Medulla oblongata (tissue), 1 donor: ENCODE measurements around the gene PSMC1.
"Not testable (repeated sequence)": the region's sequence is repeated elsewhere in the genome, so short reads cannot be mapped to it uniquely, and the experiment has no call there.

Source experiments
- DNase-seq: peaks from one replicate; pipeline ENCODE4 v3.0.0-alpha.2; 2015; ENCODE audit errors: extremely low spot score

PSMC1 gene

DNA sequence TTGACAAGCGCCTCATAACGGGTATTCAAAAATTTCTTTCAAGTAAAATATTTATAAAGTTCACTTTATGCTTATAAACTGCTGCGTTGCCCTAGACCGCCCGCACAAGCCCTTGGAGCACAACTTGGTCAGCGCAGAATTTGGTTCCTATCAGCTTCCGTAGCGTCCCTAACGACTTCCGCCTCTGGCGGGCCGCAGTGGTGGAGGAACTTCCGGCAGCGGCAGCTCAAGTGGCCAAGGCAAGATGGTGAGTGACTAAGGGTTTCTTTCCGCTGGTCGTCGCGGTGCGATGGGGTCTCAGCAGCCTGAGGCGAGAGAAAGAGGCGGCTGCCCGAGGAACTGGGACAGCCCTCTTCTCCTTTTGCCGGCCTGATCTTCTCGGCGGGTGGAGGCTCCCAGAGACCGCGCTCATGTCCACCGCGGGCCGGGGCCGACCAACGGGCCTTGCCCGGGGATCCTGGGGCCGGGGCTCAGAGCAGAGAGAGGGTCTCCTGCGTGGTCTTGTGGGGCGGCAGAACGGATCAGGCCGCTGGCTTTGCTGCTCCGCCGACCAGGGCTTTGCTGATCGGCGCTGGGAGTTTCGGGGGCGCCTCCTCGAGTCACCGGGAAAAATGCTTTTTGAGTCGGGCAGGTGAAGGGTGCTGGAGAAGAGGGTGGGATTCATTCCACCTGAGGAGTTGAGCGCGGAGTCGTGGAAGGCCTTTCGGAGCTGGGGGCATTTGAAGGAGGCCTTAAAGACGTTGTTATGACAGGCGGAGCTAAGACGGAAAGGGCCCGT lies at the start of gene PSMC1:
Gene PSMC1 (plus strand): TSS at position 200 of the 778 bp plus-strand sequence. CDS start 45 bp downstream, at position 245.
- peak; percentile 94 for DNase-seq

DNA sequence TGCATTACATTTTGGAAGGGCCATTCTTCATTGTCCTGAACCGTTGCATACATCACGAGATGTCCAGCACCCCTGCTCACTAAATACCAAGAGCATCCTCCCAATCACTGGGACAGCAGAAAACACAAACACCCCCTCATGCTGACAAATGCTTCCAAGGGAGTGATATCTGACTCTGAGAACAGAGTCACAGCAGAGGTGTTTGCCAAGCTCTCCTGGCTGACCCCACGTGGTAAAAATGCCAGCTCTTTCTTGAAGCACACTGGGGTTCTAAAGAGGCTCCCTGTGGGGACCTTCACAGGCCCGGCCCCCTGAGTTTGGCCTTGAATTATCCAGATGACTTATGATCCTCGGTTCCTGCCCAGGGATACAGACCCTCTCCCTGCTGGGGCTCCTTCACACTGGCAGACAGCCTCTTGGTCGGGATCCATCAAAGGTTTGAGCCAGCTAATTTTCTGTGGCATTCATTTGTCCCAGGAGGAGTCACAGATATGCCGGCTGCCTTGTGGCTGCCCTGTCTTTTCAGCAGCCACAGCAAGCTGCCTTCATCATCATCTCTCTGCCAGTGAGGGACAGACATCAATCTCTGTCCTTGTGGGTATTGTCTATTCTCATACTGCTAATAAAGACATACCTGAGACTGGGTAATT lies 43.1 kb upstream of the PSMC1 start:
- DNase-seq: no peak

DNA sequence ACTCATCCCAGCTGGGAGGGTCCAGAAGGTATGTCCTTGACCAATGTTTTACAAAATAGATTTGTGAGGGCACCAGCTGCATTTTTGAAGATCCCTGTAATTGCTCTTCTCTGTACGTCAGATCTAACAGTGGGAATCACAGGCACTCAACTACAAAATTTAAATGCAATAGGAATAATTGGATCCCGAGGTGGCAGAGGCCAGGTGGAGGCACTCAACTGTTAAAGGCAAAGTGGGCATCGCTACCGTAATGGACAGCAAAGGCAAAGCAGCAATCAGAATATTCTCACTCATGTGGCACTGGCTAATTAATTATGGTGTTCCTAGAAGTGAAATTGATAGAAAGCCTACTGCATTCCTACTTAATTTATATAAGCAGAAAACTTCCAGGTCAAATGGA lies 27.9 kb upstream of the PSMC1 start:
- no peak for DNase-seq

DNA sequence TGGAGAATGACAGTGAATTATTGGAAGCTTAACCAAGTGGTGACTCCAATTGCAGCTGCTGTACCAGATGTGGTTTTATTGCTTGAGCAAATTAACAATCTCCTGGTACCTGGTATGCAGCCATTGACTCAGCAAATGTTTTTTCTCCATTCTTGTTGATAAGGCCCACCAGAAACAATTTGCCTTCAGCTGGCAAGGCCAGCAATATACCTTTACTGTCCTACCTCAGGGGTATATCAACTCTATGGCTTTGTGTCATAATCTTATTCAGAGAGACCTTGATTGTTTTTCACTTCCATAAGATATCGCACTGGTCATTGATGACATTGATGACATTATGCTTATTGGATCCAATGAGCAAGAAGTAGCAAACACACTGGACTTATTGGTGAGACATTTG lies 26.4 kb upstream of the PSMC1 start:
- not testable (repeated sequence) for DNase-seq

DNA sequence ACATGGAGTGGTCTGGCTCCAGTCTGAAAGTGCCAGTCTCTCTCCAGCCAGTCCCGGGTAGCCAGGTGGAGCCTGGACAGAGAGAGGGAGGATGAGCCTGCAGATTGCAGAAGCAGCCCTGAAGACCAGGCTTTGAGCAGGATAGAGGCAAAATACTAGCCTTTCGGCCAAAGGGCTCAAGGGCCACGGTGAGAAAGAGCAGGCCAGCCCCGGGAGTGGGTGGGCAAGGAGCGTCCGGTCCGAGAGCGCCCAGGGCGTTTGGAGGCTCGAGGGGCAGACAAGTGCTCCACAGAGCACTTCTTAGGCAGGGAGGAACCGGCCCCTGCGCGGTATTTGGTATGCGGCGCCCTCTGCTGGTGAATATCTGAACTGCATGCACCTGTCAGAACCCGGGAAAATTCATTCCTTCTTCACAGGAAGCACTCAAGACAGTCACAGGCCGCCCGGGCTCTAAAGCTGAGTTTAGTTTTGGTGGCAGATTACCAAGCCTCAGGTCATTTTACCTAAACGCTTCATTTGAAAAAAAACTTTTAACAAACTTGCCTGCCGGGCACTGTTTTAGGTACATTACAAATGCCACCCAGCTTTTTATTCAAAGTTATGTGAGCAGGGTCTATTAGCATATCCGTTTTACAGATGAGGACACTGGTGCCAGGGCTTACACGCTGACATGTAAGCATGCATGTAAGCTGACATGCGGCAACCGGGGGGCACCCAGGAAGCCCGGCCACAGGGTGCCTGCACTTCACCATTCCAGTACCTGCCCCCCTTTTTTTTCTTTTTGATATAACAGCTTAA lies 21.0 kb upstream of the PSMC1 start:
- peak; percentile 50 for DNase-seq

DNA sequence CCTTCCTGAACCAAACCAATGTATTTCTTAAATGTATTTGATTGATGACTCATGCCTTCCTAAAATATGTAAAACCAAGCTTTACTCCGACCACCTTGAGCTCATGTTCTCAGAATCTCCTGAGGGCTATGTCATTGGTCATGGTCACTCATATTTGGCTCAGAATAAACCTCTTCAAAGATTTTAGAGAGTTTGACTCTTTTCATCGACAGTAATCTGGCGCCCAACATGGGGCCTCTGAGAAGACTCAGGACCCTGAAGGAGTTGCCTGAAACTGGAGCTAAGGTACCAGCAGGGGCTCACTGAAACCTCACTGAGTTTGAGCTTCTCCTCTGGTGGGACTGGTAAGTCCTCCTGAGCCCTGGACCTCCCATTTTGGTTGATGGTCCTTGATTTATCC lies 17.2 kb upstream of the PSMC1 start:
- no peak for DNase-seq

DNA sequence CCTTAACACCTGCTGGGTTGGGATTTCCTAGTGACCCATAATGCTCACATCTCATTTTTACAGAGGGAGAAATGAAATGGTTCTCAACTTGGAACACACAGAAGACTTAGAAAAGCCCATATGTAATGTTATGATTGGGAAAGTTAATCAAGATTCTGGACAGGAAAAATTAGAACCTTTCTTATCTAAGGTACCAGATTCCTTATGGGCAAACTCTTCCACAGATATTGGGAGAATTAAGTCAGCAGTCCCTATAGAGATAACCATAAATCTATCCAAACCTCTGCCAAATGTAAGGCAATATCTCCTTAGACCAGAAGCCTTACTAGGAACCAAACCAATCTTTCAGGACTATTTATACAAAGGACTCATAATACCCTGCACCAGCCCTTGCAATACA lies 13.9 kb upstream of the PSMC1 start:
- no peak for DNase-seq

DNA sequence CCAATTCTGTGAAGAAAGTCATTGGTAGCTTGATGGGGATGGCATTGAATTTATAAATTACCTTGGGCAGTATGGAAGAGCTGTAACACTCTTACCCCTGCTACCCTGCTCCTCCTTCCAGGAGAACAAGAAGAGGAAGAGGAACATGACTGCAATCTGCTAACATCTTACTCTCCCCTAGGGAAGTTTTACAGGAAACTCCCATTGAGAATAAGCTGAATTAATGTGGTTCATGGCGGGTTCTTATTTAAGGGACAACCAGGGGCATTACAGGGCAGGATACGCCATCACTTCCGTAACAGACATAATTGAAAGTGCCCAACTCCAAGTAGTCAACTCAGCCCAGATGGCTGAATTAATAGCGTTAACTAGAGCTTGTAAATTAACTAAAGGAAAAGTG lies 9.4 kb upstream of the PSMC1 start:
- no peak for DNase-seq

DNA sequence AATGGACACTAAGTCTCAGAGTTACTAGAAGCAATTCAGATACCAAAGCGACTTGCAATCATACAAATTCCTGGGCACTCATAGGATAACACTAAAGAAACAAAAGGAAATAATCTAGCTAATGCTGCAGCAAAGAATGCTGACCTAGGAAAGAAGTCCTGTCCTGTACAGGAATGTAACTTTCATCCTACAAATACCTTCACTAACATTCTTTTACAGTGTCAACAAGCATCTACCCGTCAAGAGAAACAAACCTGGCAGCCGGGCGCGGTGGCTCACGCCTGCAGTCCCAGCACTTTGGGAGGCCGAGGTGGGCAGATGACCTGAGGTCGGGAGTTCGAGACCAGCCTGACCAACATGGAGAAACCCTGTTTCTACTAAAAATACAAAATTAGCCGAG lies 8.9 kb upstream of the PSMC1 start:
- not testable (repeated sequence) for DNase-seq

DNA sequence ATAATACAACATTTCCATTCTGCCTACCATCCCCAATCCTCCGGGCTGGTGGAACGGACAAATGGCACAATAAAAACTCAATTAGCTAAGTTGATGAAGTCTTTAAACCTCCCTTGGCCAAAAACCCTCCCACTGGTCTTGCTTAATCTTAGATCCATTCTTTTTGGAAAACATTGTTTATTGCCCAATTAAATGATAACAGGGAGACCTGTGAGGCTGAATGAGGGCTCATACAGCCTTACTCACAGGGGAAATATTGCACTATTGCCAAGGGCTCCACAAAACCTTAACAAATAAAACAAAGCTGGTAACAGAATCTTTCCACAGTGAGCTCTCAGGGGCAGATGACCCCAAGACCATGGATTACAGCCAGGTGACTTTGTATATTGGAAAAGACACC lies 7.8 kb upstream of the PSMC1 start:
- DNase-seq: no peak

DNA sequence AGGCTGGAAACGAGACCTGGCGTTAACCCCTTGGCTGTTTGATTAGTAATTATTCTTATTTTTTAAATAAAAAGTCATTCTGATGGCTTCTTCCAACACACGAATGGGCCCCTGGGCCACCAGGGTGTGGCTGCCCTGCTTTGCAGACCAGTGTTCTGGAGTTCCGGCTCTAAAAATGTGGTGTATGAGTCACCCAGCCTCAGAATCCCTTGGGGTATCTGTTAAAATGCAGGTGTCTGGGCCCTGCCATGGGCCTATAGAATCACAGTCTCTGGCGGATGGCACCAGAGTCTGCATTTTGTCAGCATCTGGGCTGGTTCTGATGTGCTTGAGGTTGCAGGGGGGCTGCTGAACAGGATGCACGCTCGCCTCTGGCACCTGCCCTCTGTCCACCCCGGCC lies 2.5 kb upstream of the PSMC1 start:
- DNase-seq: no peak

DNA sequence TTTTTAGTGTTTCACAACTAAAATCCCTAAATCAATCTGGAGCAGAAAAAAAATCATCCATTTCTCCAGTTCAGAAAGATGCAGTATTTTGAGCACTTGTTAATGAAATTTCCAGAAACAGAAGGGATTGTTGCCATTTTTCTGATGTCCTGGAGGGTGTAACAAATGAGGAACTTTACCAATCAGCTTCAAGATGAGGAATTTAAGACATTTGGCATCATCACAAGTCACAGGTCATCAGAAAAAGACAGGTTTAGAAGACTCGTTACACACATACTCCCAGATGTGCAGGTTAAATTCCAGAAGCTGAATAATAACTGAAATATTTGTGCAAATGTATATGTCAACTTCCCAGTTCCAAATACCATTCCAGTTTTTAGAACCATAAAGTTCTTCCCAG lies 482 bp upstream of the PSMC1 start:
- DNase-seq: no peak

DNA sequence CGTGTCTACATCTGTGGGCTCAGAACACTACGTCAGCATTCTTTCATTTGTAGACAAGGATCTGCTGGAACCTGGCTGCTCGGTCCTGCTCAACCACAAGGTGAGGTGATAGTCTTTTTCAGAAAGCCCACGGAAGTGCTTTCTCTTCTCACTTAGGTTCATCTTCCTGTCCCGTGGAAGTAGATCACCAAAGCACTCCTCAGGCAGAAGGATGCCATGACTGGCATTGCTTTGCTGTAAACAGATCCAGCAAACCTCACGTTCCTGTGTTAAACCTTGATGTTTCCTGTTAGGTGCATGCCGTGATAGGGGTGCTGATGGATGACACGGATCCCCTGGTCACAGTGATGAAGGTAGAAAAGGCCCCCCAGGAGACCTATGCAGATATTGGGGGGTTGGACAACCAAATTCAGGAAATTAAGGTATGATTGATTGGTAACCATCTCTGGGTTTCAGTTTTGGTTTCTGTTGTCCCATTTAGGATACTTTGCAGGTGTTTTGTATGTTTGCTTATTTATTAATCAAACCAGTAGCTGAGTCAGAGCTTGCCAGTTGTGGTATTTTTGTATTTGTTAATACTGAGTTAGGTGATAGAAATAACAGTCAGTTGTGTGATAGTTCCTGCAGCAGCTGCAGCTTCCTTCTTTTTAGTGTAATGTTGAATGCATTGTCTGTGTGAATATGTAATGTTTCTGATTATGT lies 7.5 kb downstream of the PSMC1 start:
- DNase-seq: no peak

DNA sequence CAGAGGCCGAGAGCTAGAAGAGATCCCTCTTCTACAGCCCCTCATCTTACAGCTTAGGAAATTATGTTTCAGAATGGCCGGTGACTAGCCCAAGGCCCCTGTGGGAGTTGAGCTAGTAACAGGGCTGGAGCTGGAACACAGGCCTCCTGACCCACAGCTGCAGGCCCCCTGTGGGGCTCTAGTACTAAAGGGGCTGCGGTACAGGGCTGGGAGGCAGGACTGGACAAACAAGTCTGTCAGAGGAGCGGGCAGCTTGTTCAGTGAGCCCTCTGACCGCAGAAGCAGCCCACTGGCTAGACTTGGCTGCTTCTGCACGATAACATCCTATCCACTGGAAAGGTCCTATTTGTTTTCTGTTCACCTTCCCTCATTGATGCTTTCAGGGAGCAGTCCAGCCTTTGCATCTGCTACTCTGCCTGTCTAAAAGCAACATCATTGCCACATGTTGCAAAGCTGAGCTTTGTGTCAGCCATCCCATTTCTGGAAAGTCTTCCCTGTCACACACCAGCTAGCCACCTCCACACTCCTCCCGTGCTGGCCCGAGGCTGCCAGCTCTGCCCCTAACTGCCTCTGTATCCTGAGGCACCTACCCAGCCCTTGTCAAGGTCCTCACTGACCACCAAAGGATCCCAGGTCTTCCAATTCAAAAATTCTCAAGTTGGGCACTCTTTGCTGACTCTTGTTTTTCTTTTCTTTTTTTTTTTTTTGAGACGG lies 10.2 kb downstream of the PSMC1 start:
- DNase-seq: no peak

DNA sequence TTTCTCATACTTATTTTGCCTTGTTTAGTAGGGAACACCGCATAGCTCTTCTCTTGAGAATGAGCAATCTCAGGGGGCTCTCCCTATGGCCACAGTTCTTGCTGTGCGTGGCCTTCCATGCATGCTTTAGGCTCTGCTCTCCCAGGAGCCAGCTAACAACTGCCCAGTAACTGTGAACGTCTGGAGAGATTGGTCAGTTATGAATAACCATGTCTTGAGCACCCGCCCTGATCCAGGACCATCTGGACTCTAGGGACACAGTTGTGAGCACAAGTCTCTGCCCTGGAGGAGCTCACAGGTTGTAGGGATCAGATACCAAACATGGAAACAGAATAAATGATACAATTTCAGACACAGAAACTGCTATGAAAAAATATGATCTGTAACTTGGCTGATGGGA lies 12.1 kb downstream of the PSMC1 start:
- DNase-seq: no peak

DNA sequence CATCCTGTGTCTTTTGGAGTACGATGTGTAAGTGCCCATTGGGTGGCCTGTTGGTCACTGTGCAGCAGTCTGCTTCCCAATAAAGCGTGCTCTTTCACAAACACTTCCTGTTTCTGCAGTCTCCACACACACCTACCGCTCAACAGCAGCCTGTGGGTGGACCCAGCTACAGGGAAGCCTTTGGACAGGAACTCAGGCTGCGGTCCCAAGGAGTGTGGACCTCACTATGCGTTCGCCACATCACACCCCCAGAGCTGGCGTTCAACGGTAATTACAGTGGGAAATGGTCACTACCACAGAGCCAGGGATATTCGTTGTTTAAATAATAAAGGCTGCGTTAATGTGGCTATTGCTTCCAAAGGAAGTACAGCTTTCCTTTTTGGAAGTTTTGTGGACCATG lies 16.2 kb downstream of the PSMC1 start:
- DNase-seq: no peak

DNA sequence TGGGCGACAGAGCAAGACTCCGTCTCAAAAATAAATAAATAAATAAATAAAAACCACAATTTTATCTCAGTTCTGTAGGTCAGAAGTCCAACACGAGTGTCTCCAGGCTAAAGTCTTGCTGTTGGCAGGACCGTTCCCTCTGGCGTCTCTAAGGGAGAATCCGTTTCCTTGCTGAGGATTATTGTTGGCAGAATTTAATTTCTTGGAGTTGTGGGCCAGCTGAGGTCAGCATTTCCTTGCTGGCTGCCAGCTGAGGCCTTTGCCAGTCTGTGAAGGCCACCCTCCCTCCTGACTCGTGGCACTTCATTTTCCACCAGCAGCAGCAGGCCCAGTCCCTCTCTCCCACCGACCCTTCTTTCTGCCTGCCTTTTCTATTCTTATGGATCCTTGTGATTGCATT lies 17.2 kb downstream of the PSMC1 start:
- DNase-seq: peak; percentile 53

DNA sequence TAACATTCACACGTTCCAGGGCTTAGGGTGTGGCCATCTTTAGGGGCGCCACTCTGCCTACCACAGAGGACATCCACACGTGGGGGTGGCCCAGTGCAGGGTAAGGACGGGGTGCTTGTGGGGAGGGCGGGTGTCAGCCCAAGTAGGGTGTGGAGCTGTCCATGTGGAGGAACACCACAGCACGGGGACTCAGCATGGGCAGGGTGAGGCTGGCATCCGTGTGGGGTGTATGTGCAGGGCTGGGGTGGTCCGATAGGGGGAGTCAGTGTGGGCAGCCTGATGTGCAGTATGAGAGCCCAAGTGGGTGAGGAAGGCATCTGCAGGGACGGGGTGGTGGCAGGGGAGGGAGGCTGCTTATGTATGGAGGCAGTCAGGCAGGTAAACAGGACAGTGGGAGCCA lies 17.7 kb downstream of the PSMC1 start:
- no peak for DNase-seq

DNA sequence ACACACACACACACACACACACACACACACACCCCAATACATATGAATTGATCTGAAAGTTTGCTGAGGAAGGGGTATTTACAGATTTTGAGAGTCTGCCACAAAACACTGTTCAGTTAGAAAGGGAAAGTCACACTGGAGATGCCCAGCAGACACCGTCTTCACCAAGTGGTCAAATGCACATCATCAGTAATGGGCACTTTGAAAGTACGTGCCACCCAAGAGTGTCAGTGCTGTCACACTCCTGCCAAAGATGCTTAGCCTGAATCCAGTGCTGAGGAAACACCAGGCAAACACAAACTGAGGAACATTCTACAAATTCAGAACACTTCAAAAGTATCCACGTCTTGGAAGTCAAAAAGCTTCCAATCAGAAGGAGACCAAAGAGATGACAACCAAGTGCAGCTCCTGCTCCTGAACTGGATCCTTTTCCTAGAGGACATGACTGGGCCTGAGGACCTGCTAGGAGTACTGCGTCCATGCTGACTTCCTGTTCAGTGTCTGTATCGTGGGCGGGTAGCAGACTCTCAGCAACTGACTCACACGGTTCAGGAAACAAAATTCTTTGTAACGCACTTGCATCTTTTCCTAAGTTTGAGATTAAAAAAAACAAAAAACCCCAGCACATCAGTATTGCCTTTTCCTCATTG lies 18.6 kb downstream of the PSMC1 start:
- no peak for DNase-seq

DNA sequence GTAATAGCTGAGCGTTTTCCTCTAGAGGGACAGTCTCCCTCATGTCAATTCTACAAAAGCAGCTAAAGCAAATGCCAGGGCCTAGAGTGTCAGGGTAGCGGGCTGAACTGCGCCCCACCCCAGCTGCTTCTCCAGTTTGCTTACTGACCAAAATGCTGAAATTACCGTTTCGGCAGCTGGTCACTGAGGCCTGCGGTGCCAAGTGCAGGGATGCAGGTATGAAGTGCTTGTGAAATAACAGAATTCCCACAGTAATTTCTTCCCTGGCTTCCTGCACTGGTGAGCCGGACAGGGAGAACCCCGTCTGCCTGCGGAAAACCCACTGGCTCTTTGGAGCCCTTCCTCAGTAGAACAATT lies 19.1 kb downstream of the PSMC1 start:
- no peak for DNase-seq

DNA sequence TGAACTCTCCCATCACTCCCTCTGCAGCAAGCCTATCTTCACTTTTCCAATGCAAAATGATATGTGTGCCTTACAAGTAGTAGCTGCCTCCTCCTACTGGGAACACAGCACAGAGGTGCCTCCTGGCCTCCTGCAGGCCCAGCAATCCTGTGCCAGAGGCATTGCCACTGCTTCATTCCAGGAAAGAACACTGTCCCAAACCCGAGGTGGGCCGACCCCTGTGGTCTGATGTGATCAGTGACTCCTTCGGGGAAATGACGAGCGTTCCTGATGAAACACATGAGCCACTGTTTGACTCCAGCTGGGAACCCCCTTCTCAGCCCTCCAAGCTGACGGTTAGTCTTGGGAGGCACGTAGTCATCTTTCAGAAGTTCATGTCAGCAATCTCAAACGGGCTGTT lies 19.5 kb downstream of the PSMC1 start:
- no peak for DNase-seq
